Peyer's patch (tissue), 4 donors: Measurements from ENCODE around the gene USH1C. TPM values are rescaled to one million over a fixed set of nuclear protein-coding genes. Genes with fewer than 3 reads are reported as not detected.

Experiments used
- DNase-seq, 3 donors: peaks; one replicate each; pipeline ENCODE4 v3.0.0-alpha.2; 2017 to 2019
- H3K27ac ChIP-seq, 4 donors: fragments of 200-600 bp; sonication (generic); one replicate each; pipeline ENCODE4 v1.5.1; 2016 to 2019
- H3K27me3 ChIP-seq, 2 donors: fragments of 200-600 bp; sonication (generic); one replicate each; pipeline ENCODE4 v1.5.1; 2019
- H3K36me3 ChIP-seq, 3 donors: fragments of 200-600 bp; sonication (generic); one replicate each; pipeline ENCODE4 v1.5.1; 2016 to 2019
- H3K4me1 ChIP-seq, 4 donors: fragments of 200-600 bp; sonication (generic); one replicate each; pipeline ENCODE4 v1.5.1; 2016 to 2019
- H3K4me3 ChIP-seq, 4 donors: fragments of 200-600 bp; sonication (generic); 1 replicate in 3 of 4; 2 replicates in 1 of 4; pipeline ENCODE4 v1.5.1; 2016 to 2019; ENCODE audit warnings: mild to moderate bottlenecking in 1 of 4
- H3K9me3 ChIP-seq, 4 donors: fragments of 200-600 bp; sonication (generic); one replicate each; pipeline ENCODE4 v1.5.1; 2016 to 2019; ENCODE audit warnings: mild to moderate bottlenecking in 1 of 4
- POLR2A ChIP-seq, 2 donors: fragments of 450-650 bp; IDR thresholded peaks; one replicate each; pipeline ENCODE4 v1.5.1; 2017; ENCODE audit warnings: antibody characterized with exemption in 2 of 2, mild to moderate bottlenecking in 2 of 2, moderate library complexity in 2 of 2
- total RNA-seq, 4 donors: library from RNA; depleted of rRNA; stranded (reverse); fragments of >200 nt; gene quantifications; one replicate each; pipeline ENCODE4 v1.1.0, GENCODE V29; 2016
- TF ChIP-seq, protein P1 (sequence below), 6 experiments: fragments of 450-650 bp in 4 of 6; fragments of 200-600 bp in 2 of 6; sonication (generic) in 1 of 6; IDR thresholded peaks; one replicate each; pipeline ENCODE4 v1.5.1; 2017 to 2019; ENCODE audit warnings: antibody characterized with exemption in 6 of 6, mild to moderate bottlenecking in 3 of 6, moderate library complexity in 1 of 6

The USH1C gene
- total RNA-seq, 4 donors from 2014 or later: 90.8 to 302 (median 245) TPM

DNA sequence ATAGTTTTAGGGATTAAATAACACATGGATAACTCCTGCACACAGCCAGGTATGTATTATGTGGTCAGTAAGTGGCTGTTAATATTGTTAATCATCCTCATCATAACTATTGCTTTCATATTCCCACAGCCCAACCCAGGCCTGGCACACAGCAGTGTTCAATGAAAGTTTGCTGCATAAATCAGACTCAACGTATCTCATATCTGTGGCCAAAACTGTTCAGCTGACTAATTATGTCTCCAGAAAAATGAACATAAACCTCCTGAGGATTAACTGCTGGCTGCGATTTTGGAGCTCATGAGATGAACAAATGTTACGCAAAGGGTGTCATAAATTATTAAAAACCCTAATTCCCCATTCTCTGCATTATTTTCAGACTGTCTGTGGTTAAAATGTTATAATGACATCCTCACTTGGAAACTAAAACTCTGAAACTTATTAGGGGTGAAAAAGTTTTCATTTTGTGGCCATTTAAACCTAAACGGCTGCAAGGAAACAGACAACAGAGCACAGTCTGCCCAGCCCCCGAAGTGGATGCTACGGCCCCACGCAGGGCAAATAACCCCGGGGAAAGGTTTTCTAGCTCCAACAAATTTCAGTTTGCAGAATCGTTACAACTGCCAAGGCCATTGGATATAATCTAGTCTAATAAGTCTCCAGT, 84.8 kb downstream of the USH1C start:
- DNase-seq: no peak
- Histone ChIP-seq H3K36me3 (no peaks in the 10 kb centered on the region), H3K27me3 (no peaks in the 10 kb centered on the region), H3K9me3 (no peaks in the 10 kb centered on the region), H3K4me1 (no peaks in the 10 kb centered on the region), H3K27ac (no peak overlapping the region), H3K4me3 (no peak overlapping the region)
- TF ChIP-seq, protein P1, sequence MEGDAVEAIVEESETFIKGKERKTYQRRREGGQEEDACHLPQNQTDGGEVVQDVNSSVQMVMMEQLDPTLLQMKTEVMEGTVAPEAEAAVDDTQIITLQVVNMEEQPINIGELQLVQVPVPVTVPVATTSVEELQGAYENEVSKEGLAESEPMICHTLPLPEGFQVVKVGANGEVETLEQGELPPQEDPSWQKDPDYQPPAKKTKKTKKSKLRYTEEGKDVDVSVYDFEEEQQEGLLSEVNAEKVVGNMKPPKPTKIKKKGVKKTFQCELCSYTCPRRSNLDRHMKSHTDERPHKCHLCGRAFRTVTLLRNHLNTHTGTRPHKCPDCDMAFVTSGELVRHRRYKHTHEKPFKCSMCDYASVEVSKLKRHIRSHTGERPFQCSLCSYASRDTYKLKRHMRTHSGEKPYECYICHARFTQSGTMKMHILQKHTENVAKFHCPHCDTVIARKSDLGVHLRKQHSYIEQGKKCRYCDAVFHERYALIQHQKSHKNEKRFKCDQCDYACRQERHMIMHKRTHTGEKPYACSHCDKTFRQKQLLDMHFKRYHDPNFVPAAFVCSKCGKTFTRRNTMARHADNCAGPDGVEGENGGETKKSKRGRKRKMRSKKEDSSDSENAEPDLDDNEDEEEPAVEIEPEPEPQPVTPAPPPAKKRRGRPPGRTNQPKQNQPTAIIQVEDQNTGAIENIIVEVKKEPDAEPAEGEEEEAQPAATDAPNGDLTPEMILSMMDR (IDR thresholded peaks at IDR 0.05): no peak
- no peak for TF ChIP-seq POLR2A (IDR thresholded peaks at IDR 0.05)

DNA sequence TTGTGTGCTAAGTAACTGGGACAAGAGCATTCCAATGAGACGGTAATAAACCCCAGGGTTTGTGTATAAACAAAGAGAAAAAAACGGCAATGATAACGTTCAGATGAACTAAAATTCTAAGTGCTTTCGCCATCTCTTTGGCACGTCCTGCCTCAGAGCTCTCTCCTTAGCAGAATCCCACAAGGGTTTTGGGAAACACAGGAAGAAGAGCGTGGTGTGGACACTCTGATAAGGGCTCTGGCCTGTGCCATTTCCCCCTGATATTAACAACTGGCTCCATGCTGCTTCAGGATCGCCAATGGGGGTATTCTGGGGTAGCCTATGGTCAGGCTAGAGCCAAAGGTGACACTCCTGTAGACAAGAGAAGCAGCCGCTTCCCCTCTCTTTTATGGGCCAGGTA, 85.9 kb downstream of the USH1C start:
- Histone ChIP-seq H3K27me3 (no peaks in the 10 kb centered on the region), H3K4me1 (no peaks in the 10 kb centered on the region), H3K27ac (no peak overlapping the region), H3K4me3 (no peak overlapping the region), H3K36me3 (no peaks in the 10 kb centered on the region), H3K9me3 (no peaks in the 10 kb centered on the region)
- TF ChIP-seq, protein P1 (IDR thresholded peaks at IDR 0.05): no peak
- no peak for TF ChIP-seq POLR2A (IDR thresholded peaks at IDR 0.05)
- DNase-seq: no peak

DNA sequence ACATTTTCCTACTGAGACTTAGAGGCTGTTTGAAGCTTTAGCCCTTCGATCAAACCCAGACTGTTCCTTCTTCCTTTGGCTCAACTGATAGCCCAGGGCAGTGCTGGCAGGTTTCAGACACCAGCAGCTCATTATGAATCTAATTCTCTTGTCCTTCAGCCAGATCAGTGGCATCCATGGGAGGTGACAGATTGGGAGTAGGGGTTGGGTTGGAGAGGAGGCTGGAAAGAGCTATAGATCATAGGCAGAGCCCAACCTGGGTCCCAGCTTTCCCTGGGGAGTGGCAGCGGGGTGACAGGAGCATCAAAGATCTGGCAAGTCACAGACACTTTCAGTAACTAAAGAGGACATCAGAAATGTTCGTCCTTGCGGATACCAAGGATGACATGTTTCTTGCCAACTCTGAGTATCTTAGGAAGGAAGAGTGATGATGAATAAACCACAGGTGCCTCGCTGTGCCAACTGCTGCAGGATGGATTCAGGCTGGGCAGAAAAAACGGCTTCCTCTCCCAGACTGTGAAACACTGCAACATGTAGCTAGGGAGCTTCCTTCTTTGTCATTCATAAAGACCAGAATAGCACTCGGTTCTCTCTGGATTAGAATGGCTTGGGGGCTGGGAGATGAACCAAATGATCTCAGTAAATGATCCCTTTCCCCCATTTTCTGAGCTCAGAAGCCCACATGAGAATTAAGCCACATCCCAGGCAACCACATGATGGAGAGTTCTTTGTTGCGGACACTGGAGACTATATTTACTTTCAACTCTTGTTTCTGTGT, 86.6 kb downstream of the USH1C start:
- H3K9me3 ChIP-seq: no peaks in the 10 kb centered on the region
- DNase-seq: no peak
- TF ChIP-seq, protein P1 (IDR thresholded peaks at IDR 0.05): no peak
- TF ChIP-seq POLR2A (IDR thresholded peaks at IDR 0.05): no peak
- H3K36me3 ChIP-seq: no peaks in the 10 kb centered on the region
- no peak overlapping the region for H3K4me3 ChIP-seq
- no peaks in the 10 kb centered on the region for H3K4me1 ChIP-seq
- no peaks in the 10 kb centered on the region for H3K27me3 ChIP-seq
- no peak overlapping the region for H3K27ac ChIP-seq

DNA sequence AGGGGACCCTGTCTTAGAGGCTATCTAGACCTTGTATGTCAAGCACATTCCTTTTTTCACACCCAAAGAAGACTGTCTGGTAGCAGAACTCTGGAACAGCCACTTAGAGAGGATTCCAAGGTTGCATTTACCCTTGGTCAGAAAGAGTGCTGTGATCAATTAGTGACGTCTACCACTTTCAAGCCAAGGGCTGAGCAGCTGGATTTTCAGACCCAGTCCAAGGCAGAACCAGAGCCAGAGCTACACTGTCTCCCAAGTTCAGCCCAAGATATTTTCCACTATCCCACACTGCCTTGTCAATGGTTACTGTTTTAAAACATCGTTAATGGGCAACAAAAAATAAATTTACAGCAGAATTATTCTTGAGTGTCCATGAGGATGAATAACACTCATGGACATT, 91.5 kb downstream of the USH1C start:
- Histone ChIP-seq H3K27ac (no peak overlapping the region), H3K36me3 (no peaks in the 10 kb centered on the region), H3K4me1 (no peaks in the 10 kb centered on the region), H3K4me3 (no peak overlapping the region), H3K9me3 (no peaks in the 10 kb centered on the region), H3K27me3 (no peaks in the 10 kb centered on the region)
- no peak for DNase-seq
- TF ChIP-seq POLR2A (IDR thresholded peaks at IDR 0.05): no peak
- TF ChIP-seq, protein P1 (IDR thresholded peaks at IDR 0.05): no peak

DNA sequence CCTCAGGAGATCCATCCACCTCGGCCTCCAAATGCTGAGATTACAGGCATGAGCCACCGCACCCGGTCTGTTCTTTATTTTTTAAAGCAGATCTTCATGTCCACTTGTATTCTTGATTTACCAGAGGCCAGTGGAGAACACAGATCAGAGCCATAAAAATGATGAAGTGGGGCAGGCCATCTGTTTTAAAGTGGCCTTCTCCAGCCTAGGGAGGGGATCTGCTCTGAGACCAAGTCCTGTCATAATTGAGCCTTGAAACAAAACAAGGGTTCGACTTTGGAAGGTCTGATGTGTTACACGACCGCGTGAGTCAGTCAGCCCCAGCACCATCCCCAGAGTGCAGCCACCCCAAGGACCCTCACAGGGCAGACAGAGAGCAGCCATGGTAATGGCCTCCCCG, 95.1 kb downstream of the USH1C start:
- H3K36me3 ChIP-seq: no peaks in the 10 kb centered on the region
- H3K27ac ChIP-seq: no peak overlapping the region
- no peaks in the 10 kb centered on the region for H3K4me1 ChIP-seq
- no peaks in the 10 kb centered on the region for H3K9me3 ChIP-seq
- TF ChIP-seq, protein P1 (IDR thresholded peaks at IDR 0.05): no peak
- no peak for TF ChIP-seq POLR2A (IDR thresholded peaks at IDR 0.05)
- no peak overlapping the region for H3K4me3 ChIP-seq
- H3K27me3 ChIP-seq: no peaks in the 10 kb centered on the region
- no peak for DNase-seq
